IPS DF 6.9 (cell line): ENCODE data around the gene CDH16.
"Not testable (repeated sequence)": the region's sequence is repeated elsewhere in the genome, so short reads cannot be mapped to it uniquely, and the experiment has no call there.

Experiments
- DNase-seq: peaks from one replicate; pipeline ENCODE4 v3.0.0-alpha.2; 2013; ENCODE audit warnings: low read depth, low spot score
- H3K27ac ChIP-seq: one replicate; pipeline ENCODE4 v1.5.1; 2013; ENCODE audit warnings: low read length, control low read depth
- H3K27me3 ChIP-seq: 2 replicates; pipeline ENCODE4 v1.6.1; 2013; ENCODE audit warnings: mild to moderate bottlenecking, low read length; ENCODE audit not compliant: control insufficient read depth, insufficient read depth
- H3K36me3 ChIP-seq: 2 replicates; pipeline ENCODE4 v1.6.1; 2013; ENCODE audit warnings: low read length; ENCODE audit not compliant: control insufficient read depth, insufficient read depth
- H3K4me1 ChIP-seq: 2 replicates; pipeline ENCODE4 v1.6.1; 2013; ENCODE audit warnings: low read length; ENCODE audit not compliant: control insufficient read depth, insufficient read depth
- H3K4me3 ChIP-seq: 2 replicates; pipeline ENCODE4 v1.5.1; 2013; ENCODE audit warnings: mild to moderate bottlenecking, low read length
- H3K9me3 ChIP-seq: 2 replicates; pipeline ENCODE4 v1.6.1; 2013; ENCODE audit warnings: low read length, inconsistent platforms; ENCODE audit not compliant: control insufficient read depth, insufficient read depth
- WGBS: extraction: QIAGEN DNeasy Blood & Tissue Kit; methylation state at CpG from one replicate; pipeline ENCODE4 v1.1.7; 2013; ENCODE audit warnings: mixed read lengths, missing lambda C conversion rate; ENCODE audit not compliant: insufficient read length, insufficient coverage; 5-methylcytosine and 5-hydroxymethylcytosine counted together

CDH16 gene

GRCh38 chr16:66872943-66873684, 45.6 kb downstream of the CDH16 start:
- WGBS = no CpG with 5 or more reads among the region's 39 CpGs
- peak overlapping the region; percentile 31; the same call in 1 of the 2 replicates for H3K4me3 ChIP-seq
- H3K4me1 ChIP-seq = no peaks in the 10 kb centered on the region

GRCh38 chr16:66872559-66872942, 46.1 kb downstream of the CDH16 start:
- H3K4me1 ChIP-seq = no peaks in the 10 kb centered on the region
- DNase-seq = no peak
- H3K4me3 ChIP-seq = peak overlapping the region; percentile 31; the same call in 1 of the 2 replicates
- no peak overlapping the region for H3K27ac ChIP-seq
- no peaks in the 10 kb centered on the region for H3K9me3 ChIP-seq
- no peaks in the 10 kb centered on the region for H3K27me3 ChIP-seq
- no CpG with 5 or more reads among the region's 4 CpGs for WGBS
- no peaks in the 10 kb centered on the region for H3K36me3 ChIP-seq

More at GRCh38 chr16:66872943-66873684, 45.6 kb downstream of the CDH16 start:
- no peaks in the 10 kb centered on the region for H3K27me3 ChIP-seq
- DNase-seq = peak; percentile 80
- H3K36me3 ChIP-seq = no peaks in the 10 kb centered on the region
- no peaks in the 10 kb centered on the region for H3K9me3 ChIP-seq
- H3K27ac ChIP-seq = no peak overlapping the region

GRCh38 chr16:66871840-66872239, 46.8 kb downstream of the CDH16 start:
- H3K27ac ChIP-seq = no peak overlapping the region
- DNase-seq = no peak
- H3K4me3 ChIP-seq = no peak overlapping the region
- no peaks in the 10 kb centered on the region for H3K36me3 ChIP-seq
- H3K9me3 ChIP-seq = no peaks in the 10 kb centered on the region
- H3K4me1 ChIP-seq = no peaks in the 10 kb centered on the region
- no peaks in the 10 kb centered on the region for H3K27me3 ChIP-seq
- no CpG with 5 or more reads among the region's 3 CpGs for WGBS

- WGBS = no CpG with 5 or more reads among the region's 2 CpGs
- H3K36me3 ChIP-seq, H3K27me3 ChIP-seq, H3K27ac ChIP-seq, DNase-seq, H3K4me1 ChIP-seq, H3K9me3 ChIP-seq, H3K4me3 ChIP-seq: not testable (repeated sequence)
Measured at GRCh38 chr16:66871363-66871762, 47.3 kb downstream of the CDH16 start.

- Histone ChIP-seq H3K9me3 (no peaks in the 10 kb centered on the region), H3K4me1 (no peaks in the 10 kb centered on the region)
- WGBS = no CpG with 5 or more reads among the region's 1 CpG
Measured at GRCh38 chr16:66869424-66869823, 49.3 kb downstream of the CDH16 start.

GRCh38 chr16:66863707-66864106, 55.0 kb downstream of the CDH16 start:
- Histone ChIP-seq H3K4me3 (no peak overlapping the region), H3K36me3 (no peaks in the 10 kb centered on the region)

More at GRCh38 chr16:66869424-66869823, 49.3 kb downstream of the CDH16 start:
- DNase-seq = no peak
- Histone ChIP-seq H3K27me3 (no peaks in the 10 kb centered on the region), H3K27ac (no peak overlapping the region), H3K36me3 (no peaks in the 10 kb centered on the region), H3K4me3 (no peak overlapping the region)

DNA sequence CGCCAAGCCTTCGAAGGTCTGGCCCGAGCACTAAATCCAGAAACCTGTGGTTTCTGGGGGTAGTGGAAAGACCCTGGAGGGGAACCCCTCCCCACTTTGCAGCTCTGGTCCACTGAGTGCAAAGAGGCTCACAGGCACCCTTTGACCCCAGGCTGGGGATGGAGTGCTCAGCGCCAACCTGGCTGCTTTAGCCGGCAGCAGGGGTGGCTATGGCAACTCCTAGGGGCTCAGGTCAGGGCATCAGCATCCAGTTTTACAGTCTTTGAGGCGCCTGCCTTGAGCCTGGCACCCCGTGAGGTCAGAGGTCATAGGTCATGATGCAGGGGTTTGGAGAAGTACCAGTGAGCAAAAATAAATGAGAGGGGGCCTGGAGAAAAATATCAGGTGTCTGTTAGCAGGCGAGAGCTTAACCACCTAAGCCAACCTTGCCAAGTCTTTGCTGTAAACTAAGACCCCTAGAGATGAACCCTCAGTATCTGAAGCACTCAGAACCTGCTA, 56.6 kb downstream of the CDH16 start:
- DNase-seq = no peak
- H3K4me1 ChIP-seq = no peaks in the 10 kb centered on the region
- WGBS = no CpG with 5 or more reads among the region's 8 CpGs
- H3K9me3 ChIP-seq = no peaks in the 10 kb centered on the region
- H3K4me3 ChIP-seq = no peak overlapping the region
- no peaks in the 10 kb centered on the region for H3K27me3 ChIP-seq
- no peaks in the 10 kb centered on the region for H3K36me3 ChIP-seq
- H3K27ac ChIP-seq = no peak overlapping the region

More at GRCh38 chr16:66863707-66864106, 55.0 kb downstream of the CDH16 start:
- Histone ChIP-seq H3K9me3 (no peaks in the 10 kb centered on the region), H3K27me3 (no peaks in the 10 kb centered on the region), H3K4me1 (no peaks in the 10 kb centered on the region), H3K27ac (no peak overlapping the region)
- DNase-seq = no peak

- no CpG with 5 or more reads among the region's 3 CpGs for WGBS
- H3K9me3 ChIP-seq = no peaks in the 10 kb centered on the region
- no peak overlapping the region for H3K4me3 ChIP-seq
- no peaks in the 10 kb centered on the region for H3K36me3 ChIP-seq
- no peaks in the 10 kb centered on the region for H3K27me3 ChIP-seq
- no peak for DNase-seq
- no peak overlapping the region for H3K27ac ChIP-seq
- no peaks in the 10 kb centered on the region for H3K4me1 ChIP-seq
Measured at GRCh38 chr16:66859397-66860068, 59.2 kb downstream of the CDH16 start.

DNA sequence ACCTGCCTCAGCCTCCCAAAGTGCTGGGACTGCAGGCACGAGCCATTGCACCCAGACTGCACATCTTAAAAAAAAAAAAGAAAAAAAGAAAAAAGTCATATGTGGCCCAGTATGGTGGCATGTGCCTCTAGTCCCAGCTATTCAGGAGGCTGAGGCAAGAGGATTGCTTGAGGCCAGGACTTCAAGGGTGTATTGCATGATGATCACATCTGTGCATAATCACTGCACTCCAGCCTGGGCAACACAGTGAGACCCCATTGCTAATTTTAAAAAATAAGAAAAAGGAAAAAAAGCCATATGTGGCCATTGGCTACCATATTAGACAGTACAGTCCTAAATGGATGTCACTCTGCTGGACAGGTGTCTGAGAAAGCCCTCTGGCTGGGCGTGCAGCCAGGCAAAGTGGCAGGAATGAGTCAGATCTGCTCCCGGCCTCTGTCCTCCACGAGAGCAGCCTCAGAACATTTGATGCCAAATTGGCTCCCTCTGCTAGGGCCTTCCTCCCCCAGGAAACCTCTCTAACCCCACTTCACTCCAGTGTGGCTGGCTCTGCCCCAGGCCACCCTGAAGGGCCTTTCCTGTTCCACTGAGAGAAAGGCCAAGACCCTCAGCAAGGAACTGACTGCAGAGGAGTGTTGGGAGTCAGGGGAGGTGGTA, 59.8 kb downstream of the CDH16 start:
- no peaks in the 10 kb centered on the region for H3K27me3 ChIP-seq
- H3K27ac ChIP-seq = no peak overlapping the region
- H3K36me3 ChIP-seq = no peaks in the 10 kb centered on the region
- WGBS = no CpG with 5 or more reads among the region's 4 CpGs
- no peak for DNase-seq
- H3K4me3 ChIP-seq = no peak overlapping the region
- no peaks in the 10 kb centered on the region for H3K4me1 ChIP-seq
- H3K9me3 ChIP-seq = no peaks in the 10 kb centered on the region
